Activated gamma-delta T cell treated with Interleukin-2 at 50 U/mL for 16 hours (primary cell): ENCODE data around the gene SPEM3.

Experiments used
- DNase-seq: peaks from one replicate; pipeline ENCODE4 v3.0.0-alpha.2; 2020

SPEM3 gene

GRCh38 chr17:7403977-7404736 is 24.5 kb upstream of the SPEM3 start, which contains the start of gene TMEM256:
Gene TMEM256 (minus strand): TSS chr17:7404097. CDS start chr17:7404084, 13 bp downstream.
- peak; percentile 94 for DNase-seq

DNA sequence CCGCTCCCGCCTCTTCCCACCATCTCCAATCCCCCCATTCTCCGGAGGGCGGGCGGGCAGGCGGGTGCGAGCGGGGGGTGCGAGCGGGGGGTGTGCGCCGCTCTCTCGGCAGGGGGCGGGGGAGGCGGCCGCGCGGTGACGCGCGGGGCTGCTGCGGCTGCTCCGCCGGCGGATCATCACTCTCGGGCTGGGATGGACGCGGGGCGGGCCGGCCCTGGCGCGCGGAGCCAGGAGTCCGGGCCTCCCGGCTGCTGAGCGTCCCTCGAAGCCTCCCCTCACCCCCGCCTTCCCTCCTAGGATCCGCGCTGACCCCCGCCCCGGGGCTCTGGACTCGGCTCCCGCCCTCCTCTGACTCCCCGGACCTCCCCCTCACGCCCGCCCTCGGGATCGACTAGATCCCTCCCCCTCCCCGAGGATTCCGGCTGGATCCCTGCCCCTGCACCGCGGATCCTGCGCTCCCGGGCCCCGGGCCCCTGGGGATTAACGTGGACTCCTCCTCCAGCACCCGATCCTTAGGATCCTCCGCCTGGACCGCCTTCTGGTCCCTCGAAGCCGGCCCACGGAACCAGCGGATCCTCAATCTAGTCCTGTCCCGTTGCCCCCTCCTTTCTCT is 23.8 kb upstream of the SPEM3 start:
- peak; percentile 67 for DNase-seq

DNA sequence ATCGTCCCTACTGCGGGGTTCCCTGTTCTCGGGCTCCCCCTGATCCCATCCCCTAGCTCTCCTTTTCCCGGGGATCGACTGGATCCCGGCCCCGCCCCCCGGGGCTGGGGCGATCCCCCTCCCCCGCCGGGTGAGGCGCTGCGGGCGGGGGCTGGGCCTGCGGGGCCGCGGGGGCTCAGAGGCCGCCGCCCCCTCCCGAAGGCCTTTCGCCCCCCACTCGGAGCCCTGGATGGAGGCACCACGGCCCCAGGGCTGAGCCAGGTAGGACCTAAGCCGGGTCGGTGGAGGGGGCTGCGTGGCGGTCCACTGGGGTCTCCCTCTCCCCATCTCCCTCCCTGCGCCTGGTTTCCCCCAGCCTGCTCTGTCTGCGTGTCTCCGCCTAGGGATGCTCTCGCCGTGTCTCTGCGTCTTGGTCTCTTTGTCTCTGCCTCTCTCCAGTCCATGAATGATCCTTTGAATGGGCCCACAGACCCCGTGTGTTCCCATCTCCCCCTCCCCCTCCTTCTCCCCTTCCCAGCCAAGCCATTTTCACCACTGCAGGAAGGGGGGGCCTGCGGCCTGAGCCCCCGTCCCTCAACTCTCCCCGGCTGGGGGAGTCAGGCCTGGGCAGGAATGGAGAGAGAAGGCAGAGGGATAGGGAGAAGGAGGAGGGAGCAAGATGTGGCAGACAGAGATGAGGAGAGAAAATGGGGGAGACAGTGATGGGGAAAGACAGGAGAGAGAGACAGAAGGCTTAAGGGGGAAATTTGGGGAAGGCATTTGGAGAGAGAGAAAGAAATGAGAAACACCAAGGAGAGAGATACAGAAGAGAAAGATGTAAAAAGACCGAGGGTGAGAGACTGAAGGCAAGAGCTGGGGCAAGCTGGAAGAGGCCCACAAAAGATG is 23.1 kb upstream of the SPEM3 start:
- DNase-seq = no peak

- DNase-seq = no peak
Measured at GRCh38 chr17:7406235-7406825, 22.3 kb upstream of the SPEM3 start.

DNA sequence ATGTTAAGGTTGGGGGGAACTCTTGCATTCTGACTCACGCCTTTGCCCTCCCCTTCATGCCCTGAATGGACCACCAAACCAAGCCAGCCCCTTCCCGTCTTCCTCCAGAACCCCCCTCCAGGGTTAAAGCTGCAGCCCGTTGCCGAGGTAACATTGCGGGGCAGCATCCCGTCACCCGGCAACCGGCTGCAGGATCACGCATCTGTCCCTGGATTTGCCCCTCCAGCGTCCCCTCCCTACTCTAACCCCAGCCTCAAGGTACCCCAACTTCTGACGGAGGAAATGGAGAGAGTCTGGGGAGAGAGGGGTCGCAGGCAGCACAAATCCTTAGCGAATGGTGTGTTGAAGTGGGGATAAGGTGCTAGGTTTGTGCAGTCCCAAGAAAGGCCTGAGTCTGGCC is 21.6 kb upstream of the SPEM3 start:
- DNase-seq = no peak

- DNase-seq = no peak
Measured at GRCh38 chr17:7407485-7408251, 21.0 kb upstream of the SPEM3 start, which contains the start of gene NLGN2. Gene NLGN2 (plus strand): TSS chr17:7407845. CDS start chr17:7408256, 411 bp downstream.

DNA sequence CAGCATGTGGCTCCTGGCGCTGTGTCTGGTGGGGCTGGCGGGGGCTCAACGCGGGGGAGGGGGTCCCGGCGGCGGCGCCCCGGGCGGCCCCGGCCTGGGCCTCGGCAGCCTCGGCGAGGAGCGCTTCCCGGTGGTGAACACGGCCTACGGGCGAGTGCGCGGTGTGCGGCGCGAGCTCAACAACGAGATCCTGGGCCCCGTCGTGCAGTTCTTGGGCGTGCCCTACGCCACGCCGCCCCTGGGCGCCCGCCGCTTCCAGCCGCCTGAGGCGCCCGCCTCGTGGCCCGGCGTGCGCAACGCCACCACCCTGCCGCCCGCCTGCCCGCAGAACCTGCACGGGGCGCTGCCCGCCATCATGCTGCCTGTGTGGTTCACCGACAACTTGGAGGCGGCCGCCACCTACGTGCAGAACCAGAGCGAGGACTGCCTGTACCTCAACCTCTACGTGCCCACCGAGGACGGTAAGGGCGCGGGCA is 20.4 kb upstream of the SPEM3 start:
- peak; percentile 26 for DNase-seq

- DNase-seq = no peak
Measured at GRCh38 chr17:7408863-7409262, 19.8 kb upstream of the SPEM3 start.

- DNase-seq = no peak
Measured at GRCh38 chr17:7409716-7410115, 18.9 kb upstream of the SPEM3 start.

- DNase-seq = no peak
Measured at GRCh38 chr17:7410634-7411426, 17.8 kb upstream of the SPEM3 start.

GRCh38 chr17:7411427-7411750 is 17.3 kb upstream of the SPEM3 start:
- no peak for DNase-seq

- DNase-seq = no peak
Measured at GRCh38 chr17:7413346-7413985, 15.2 kb upstream of the SPEM3 start.

DNA sequence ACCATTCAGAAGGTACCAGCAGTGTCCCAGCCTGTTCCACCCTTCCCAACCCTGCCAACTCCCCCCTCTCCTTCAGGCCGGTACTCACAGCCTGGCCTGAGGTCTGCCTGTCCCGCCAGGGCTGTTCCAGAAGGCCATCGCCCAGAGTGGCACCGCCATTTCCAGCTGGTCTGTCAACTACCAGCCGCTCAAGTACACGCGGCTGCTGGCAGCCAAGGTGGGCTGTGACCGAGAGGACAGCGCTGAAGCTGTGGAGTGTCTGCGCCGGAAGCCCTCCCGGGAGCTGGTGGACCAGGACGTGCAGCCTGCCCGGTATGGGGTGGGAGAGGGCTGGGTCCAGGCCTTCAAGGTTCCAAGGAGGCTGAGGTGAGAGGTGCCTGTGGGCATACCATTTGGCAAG is 13.8 kb upstream of the SPEM3 start:
- DNase-seq = no peak

GRCh38 chr17:7415784-7416183 is 12.9 kb upstream of the SPEM3 start:
- DNase-seq = no peak

DNA sequence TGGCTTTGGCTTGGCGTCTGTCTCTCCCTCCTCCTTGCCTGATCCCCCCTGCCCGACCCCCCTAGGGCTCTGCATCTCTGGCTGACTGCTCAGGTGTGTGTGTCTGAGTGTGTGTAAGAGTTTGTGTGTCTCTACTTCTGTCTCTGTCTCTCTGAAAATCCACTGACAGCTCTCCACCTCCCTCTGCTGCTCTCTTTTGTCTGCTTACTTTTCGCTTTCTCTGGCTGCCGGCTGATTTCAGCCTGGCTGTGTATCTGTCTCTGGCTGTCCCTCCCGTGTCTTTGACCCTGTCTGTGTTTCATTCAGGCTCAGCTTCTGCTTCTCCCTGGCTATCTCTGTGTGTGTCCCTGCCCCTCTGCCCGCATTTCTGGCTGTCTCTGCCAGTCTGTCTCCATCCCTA is 12.3 kb upstream of the SPEM3 start:
- DNase-seq = no peak

DNA sequence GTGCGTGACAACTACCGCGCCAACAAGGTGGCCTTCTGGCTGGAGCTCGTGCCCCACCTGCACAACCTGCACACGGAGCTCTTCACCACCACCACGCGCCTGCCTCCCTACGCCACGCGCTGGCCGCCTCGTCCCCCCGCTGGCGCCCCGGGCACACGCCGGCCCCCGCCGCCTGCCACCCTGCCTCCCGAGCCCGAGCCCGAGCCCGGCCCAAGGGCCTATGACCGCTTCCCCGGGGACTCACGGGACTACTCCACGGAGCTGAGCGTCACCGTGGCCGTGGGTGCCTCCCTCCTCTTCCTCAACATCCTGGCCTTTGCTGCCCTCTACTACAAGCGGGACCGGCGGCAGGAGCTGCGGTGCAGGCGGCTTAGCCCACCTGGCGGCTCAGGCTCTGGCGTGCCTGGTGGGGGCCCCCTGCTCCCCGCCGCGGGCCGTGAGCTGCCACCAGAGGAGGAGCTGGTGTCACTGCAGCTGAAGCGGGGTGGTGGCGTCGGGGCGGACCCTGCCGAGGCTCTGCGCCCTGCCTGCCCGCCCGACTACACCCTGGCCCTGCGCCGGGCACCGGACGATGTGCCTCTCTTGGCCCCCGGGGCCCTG is 11.5 kb upstream of the SPEM3 start:
- no peak for DNase-seq

DNA sequence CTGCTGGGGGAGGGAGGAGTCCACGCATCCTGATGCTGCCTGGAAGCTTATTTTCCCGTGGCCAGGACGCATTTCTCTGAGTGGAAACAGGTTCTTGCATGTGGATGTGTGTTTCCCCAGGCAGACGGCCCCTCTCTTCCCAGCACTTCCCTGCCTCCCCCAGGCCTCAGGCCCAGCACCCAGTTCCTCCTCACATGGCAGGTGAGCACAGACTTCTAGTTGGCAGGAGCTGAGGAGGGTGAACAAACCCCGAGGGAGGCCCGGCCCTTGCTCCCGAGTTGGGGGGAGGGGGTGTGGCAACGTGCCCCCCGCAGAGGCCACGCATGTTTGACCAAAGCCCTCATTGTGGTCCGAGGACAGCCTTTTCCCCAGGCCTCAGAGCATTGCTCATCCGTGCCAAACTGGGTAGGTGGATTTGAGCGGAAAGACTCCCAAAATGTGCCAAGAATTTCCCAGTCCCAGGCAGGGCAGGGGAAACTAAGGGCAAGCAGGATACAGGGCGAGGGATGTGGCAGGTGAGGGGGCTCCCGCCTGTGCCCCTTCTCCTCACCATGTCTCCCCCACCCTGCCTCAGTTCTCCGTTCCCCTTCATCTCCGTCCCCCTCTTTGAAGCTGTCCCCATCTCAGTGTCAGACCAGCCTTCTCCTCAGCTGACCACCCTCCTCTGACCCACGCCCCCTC is 10.0 kb upstream of the SPEM3 start:
- DNase-seq = no peak

GRCh38 chr17:7419819-7420610 is 8.6 kb upstream of the SPEM3 start, which contains the start of gene SPEM1:
Gene SPEM1 (plus strand): TSS chr17:7420324. CDS start chr17:7420385, 61 bp downstream.
- no peak for DNase-seq

- DNase-seq = no peak
Measured at GRCh38 chr17:7421186-7421585, 7.5 kb upstream of the SPEM3 start.
